OCI-LY1 (cell line): ENCODE results near the gene IFT43.
A peak's percentile ranks its signal among the peaks of the same experiment; 100 is the strongest.

Experiments
- H2AFZ ChIP-seq: fragments of 200-600 bp; sonication (generic), shearing (Covaris generic); 2 replicates; pipeline ENCODE4 v1.6.0; 2014; ENCODE audit warnings: antibody characterized with exemption, mild to moderate bottlenecking, low read length
- H3F3A ChIP-seq: fragments of 200-600 bp; sonication (generic), shearing (Covaris generic); 2 replicates; pipeline ENCODE4 v1.6.0; 2014; ENCODE audit warnings: mild to moderate bottlenecking, antibody characterized with exemption, low read length, moderate library complexity; ENCODE audit not compliant: insufficient read depth
- H3K27ac ChIP-seq: fragments of 200-600 bp; sonication (generic); 2 replicates; pipeline ENCODE4 v1.5.1; 2014; ENCODE audit warnings: low read length, mixed run types, mild to moderate bottlenecking, low read depth; ENCODE audit not compliant: poor library complexity, severe bottlenecking
- H3K27me3 ChIP-seq: fragments of 200-600 bp; sonication (generic); 2 replicates; pipeline ENCODE4 v1.6.0; 2014; ENCODE audit warnings: antibody characterized with exemption, mild to moderate bottlenecking, low read length, moderate library complexity; ENCODE audit not compliant: insufficient read depth
- H3K36me3 ChIP-seq: fragments of 200-600 bp; sonication (generic); 2 replicates; pipeline ENCODE4 v1.6.1; 2014; ENCODE audit warnings: mild to moderate bottlenecking, antibody characterized with exemption, low read length, moderate library complexity, mixed read lengths; ENCODE audit not compliant: insufficient read depth
- H3K4me1 ChIP-seq: fragments of 200-600 bp; sonication (generic); 2 replicates; pipeline ENCODE4 v1.5.1; 2014; ENCODE audit warnings: mild to moderate bottlenecking, low read length, moderate library complexity; ENCODE audit not compliant: insufficient read depth, severe bottlenecking
- H3K4me2 ChIP-seq: fragments of 200-600 bp; sonication (generic), shearing (Covaris generic); 2 replicates; pipeline ENCODE4 v1.6.1; 2014; ENCODE audit warnings: low read length
- H3K4me3 ChIP-seq: fragments of 200-600 bp; sonication (generic); 2 replicates; pipeline ENCODE4 v1.5.1; 2014; ENCODE audit warnings: low read length, low read depth, mild to moderate bottlenecking, mixed read lengths; ENCODE audit not compliant: poor library complexity, severe bottlenecking
- H3K79me2 ChIP-seq: fragments of 200-600 bp; shearing (Covaris generic); 2 replicates; pipeline ENCODE4 v1.6.1; 2016; ENCODE audit warnings: mixed run types, low read length, mixed read lengths; ENCODE audit not compliant: insufficient read depth
- H3K9ac ChIP-seq: fragments of 200-600 bp; sonication (generic), shearing (Covaris generic); 2 replicates; pipeline ENCODE4 v1.6.1; 2014; ENCODE audit warnings: mild to moderate bottlenecking, low read length, mixed read lengths
- H3K9me2 ChIP-seq: fragments of 200-600 bp; sonication (generic), shearing (Covaris generic); 2 replicates; pipeline ENCODE4 v1.6.1; 2014; ENCODE audit warnings: low read depth, mild to moderate bottlenecking, low read length, mixed read lengths
- H3K9me3 ChIP-seq: fragments of 200-600 bp; shearing (Covaris generic); 2 replicates; pipeline ENCODE4 v1.6.1; 2014; ENCODE audit warnings: low read length, mixed read lengths
- H4K20me1 ChIP-seq: fragments of 200-600 bp; sonication (generic), shearing (Covaris generic); 2 replicates; pipeline ENCODE4 v1.6.0; 2016; ENCODE audit warnings: mild to moderate bottlenecking, low read length; ENCODE audit not compliant: insufficient read depth
- CTCF ChIP-seq: fragments of 200-600 bp; sonication (generic), shearing (Covaris generic); IDR thresholded peaks from 2 replicates; pipeline ENCODE4 v1.5.1; 2017; ENCODE audit warnings: mild to moderate bottlenecking, antibody characterized with exemption, low read length, moderate library complexity, mixed read lengths
- EZH2 ChIP-seq: fragments of 200-600 bp; sonication (generic), shearing (Covaris generic); IDR thresholded peaks from 2 replicates; pipeline ENCODE4 v1.8.0; 2017; ENCODE audit warnings: borderline replicate concordance, mixed run types, mild to moderate bottlenecking, antibody characterized with exemption, low read length, moderate library complexity, mixed read lengths

The IFT43 gene

GRCh38 chr14:76050797-76051392 is 65.3 kb downstream of the IFT43 start:
- no peak overlapping the region for H2AFZ ChIP-seq
- H3K9me3 ChIP-seq: no peaks in the 10 kb centered on the region
- H3K36me3 ChIP-seq: no peaks in the 10 kb centered on the region
- no peak overlapping the region for H3K4me2 ChIP-seq
- no peaks in the 10 kb centered on the region for H3K27me3 ChIP-seq
- no peak overlapping the region for H3K4me3 ChIP-seq
- H3K27ac ChIP-seq: no peak overlapping the region
- H3K79me2 ChIP-seq: no peaks in the 10 kb centered on the region
- peaks cover 4% of the 10 kb centered on the region for H3K4me1 ChIP-seq
- no peaks in the 10 kb centered on the region for H3K9me2 ChIP-seq
- H3F3A ChIP-seq: no peaks in the 10 kb centered on the region
- no peaks in the 10 kb centered on the region for H4K20me1 ChIP-seq
- H3K9ac ChIP-seq: no peak overlapping the region
- TF ChIP-seq CTCF (peak; percentile 88), EZH2 (no peak)

DNA sequence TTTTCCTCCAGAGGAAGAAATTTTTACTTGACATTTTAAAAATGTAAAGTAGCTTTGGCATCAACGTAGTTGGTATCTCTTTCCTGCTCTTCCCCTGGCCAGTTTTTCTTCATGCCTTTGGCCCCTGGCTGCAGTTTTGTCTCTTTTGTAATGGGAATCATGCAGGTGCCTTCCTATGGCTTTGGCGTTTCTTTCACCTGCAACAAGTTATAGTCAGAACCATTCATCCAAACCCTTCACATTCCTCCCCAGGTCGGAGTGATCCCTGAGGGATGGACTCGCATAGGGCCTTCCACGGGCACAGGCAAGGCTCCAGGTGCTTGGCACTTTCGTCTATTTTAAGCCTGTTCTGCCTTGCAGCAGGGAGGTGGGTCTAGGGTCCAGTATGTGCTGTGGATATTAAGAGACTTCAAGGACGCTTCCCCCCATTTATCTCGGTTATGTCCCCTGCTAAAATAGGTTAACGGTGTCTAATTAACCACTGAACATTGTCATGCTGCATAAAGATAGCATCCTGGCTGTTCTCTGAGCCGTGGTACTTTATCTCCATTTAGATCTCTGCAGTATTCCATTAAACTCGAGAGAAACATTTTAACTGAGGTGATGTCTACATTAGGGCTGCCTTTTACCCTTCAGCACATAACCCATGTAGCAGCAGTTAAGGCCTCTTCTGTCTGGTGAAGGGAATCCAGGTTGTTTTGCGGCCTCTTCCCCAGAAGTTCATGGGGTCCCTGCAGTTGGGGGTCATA is 66.3 kb downstream of the IFT43 start:
- H3K27ac ChIP-seq: no peak overlapping the region
- H3K4me3 ChIP-seq: no peak overlapping the region
- no peaks in the 10 kb centered on the region for H3K4me1 ChIP-seq
- H3K4me2 ChIP-seq: no peak overlapping the region
- H2AFZ ChIP-seq: no peak overlapping the region
- H3K9ac ChIP-seq: no peak overlapping the region
- H3K79me2 ChIP-seq: no peaks in the 10 kb centered on the region
- TF ChIP-seq CTCF: no peak
- no peak for TF ChIP-seq EZH2
- no peaks in the 10 kb centered on the region for H3K9me2 ChIP-seq
- no peaks in the 10 kb centered on the region for H3K27me3 ChIP-seq
- no peaks in the 10 kb centered on the region for H3K36me3 ChIP-seq
- no peaks in the 10 kb centered on the region for H3K9me3 ChIP-seq
- H3F3A ChIP-seq: no peaks in the 10 kb centered on the region
- H4K20me1 ChIP-seq: no peaks in the 10 kb centered on the region

DNA sequence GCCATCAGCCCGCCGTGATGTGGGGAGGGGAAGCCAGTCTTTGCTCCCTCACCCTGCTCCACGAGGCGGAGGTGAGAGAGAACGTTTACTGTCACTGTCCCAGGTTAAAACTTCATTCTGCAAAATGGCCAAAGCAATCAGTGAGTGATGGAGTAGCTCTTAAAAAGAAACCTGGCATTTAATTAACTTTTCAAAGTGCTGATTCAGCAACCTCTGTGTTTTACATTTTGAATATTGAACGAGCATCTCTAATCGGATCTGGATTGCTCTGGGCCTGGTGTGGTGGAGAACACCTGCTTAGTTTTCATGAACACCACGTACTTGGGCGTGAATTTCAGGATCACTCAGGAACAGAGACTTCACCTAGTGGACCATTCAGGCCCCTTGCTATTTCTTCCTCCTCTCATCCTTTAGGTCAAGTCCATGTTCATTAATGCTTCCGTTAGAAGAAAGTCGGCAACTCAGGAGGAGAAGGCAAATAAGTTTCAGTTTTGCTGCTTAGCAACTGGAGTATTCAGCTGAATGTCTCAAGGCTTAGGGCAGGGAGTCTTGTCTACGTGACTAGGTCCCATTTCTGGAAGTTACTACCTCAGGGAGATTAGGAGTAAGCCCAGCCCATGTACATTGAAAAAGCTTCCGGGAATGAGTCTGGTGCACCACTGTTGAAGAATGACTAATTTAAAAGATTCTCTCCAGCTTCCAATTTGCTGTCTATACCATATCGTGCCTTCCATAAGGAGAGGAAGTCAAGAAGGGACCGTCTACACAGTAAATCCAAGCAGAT is 68.2 kb downstream of the IFT43 start:
- H3K4me3 ChIP-seq: no peak overlapping the region
- H3K4me2 ChIP-seq: no peak overlapping the region
- no peak overlapping the region for H3K27ac ChIP-seq
- no peaks in the 10 kb centered on the region for H3K9me3 ChIP-seq
- TF ChIP-seq EZH2 (no peak), CTCF (no peak)
- no peaks in the 10 kb centered on the region for H3K9me2 ChIP-seq
- no peaks in the 10 kb centered on the region for H3F3A ChIP-seq
- H3K4me1 ChIP-seq: no peaks in the 10 kb centered on the region
- H2AFZ ChIP-seq: no peak overlapping the region
- H3K27me3 ChIP-seq: no peaks in the 10 kb centered on the region
- H3K79me2 ChIP-seq: no peaks in the 10 kb centered on the region
- no peak overlapping the region for H3K9ac ChIP-seq
- no peaks in the 10 kb centered on the region for H4K20me1 ChIP-seq
- H3K36me3 ChIP-seq: no peaks in the 10 kb centered on the region
